Measurements from ENCODE around the gene COCH.

- TF ChIP-seq TAF1 (IDR thresholded peaks at IDR 0.05; ENCODE audit: low read depth, low read length) (no peak), POLR2A (IDR thresholded peaks at IDR 0.05; ENCODE audit: low read depth, low read length) (no peak), POLR2AphosphoS5 (IDR thresholded peaks at IDR 0.05; ENCODE audit: low read depth, low read length) (no peak), POU2F2 (IDR thresholded peaks at IDR 0.05; ENCODE audit: low read depth, low read length) (no peak)
Observed at GRCh38 chr14:30908826-30909225, 34.5 kb downstream of the COCH start.

Data from GM12891 (cell line).